ENCODE results near the gene ZNF492. TPM values are rescaled to one million over a fixed set of nuclear protein-coding genes. Genes with fewer than 3 reads are reported as not detected.
A peak's percentile ranks its signal among the peaks of the same experiment; 100 is the strongest.
"Not testable (repeated sequence)": the region's sequence is repeated elsewhere in the genome, so short reads cannot be mapped to it uniquely, and the experiment has no call there.

ZNF492 gene
- total and polyA plus RNA-seq, 3 experiments from 2014 or later = 0.38 to 1.5 (median 1.5) TPM

- CTCF ChIA-PET = interaction anchor here (0.8 to 1.6 kb wide), 2 partner anchors 19 to 80 kb away, joined by 3 to 6 read pairs; no protein-coding TSS in a partner anchor
Measured at GRCh38 chr19:22610121-22610520, 24.0 kb upstream of the ZNF492 start.

DNA sequence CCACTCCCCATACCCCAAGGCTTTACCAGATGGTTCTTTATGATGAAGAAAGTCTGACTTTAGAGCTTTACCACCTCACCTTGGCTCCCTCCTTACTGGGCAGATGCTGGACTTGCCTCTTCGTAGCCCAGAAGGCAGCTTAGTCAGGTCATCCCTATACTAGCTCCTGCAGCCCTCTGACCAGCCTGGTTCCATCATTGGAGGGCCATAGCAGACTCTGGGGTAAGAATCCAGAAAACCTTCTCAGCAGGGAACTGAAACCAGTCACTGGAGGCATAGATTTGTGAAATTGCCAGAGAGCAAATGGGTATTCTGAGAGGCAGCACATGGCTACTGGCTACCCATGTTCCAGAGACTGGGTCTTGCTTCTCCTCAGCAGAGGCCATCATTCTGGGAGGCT is 21.8 kb upstream of the ZNF492 start:
- CTCF ChIA-PET = no interaction called here
- H3K4me3 Mint-ChIP-seq = no peak overlapping the region
- H3K27ac Mint-ChIP-seq = no peak overlapping the region
- no peaks in the 10 kb centered on the region for H3K36me3 ChIP-seq (ENCODE audit: insufficient read depth, low read length)
- no peaks in the 10 kb centered on the region for H3K4me1 Mint-ChIP-seq
- no peaks in the 10 kb centered on the region for H3K9me3 ChIP-seq (ENCODE audit: low read length)
- H3K27me3 ChIP-seq (ENCODE audit: insufficient read depth, low read length, poor library complexity, severe bottlenecking) = no peaks in the 10 kb centered on the region
- no peaks in the 10 kb centered on the region for H3K4me1 ChIP-seq (ENCODE audit: insufficient read depth, low read length)
- H3K4me3 ChIP-seq (ENCODE audit: low read length) = no peak overlapping the region
- H3K36me3 Mint-ChIP-seq = no peaks in the 10 kb centered on the region
- POLR2A ChIA-PET = no interaction called here
- peaks cover 0 to 7% of the 10 kb centered on the region in 2 donors for H3K27me3 Mint-ChIP-seq
- DNase-seq = no peak
- peaks cover 0 to 14% (median 5%) of the 10 kb centered on the region in 5 donors for H3K9me3 Mint-ChIP-seq
- no peak overlapping the region for H3K27ac ChIP-seq (ENCODE audit: low read depth, low read length)

More at GRCh38 chr19:22610121-22610520, 24.0 kb upstream of the ZNF492 start:
- Mint-ChIP-seq H3K4me1 (no peaks in the 10 kb centered on the region), H3K27me3 (peaks cover 0 to 2% of the 10 kb centered on the region in 2 donors), H3K9me3 (peaks cover 0 to 14% (median 3%) of the 10 kb centered on the region in 5 donors), H3K4me3 (no peak overlapping the region), H3K27ac (peak overlapping the region in 1 of 8 donors; percentile 85), H3K36me3 (no peaks in the 10 kb centered on the region)
- no peaks in the 10 kb centered on the region for H3K27me3 ChIP-seq (ENCODE audit: insufficient read depth, low read length, poor library complexity, severe bottlenecking)
- H3K36me3 ChIP-seq (ENCODE audit: insufficient read depth, low read length) = no peaks in the 10 kb centered on the region
- no peaks in the 10 kb centered on the region for H3K4me1 ChIP-seq (ENCODE audit: insufficient read depth, low read length)
- H3K4me3 ChIP-seq (ENCODE audit: low read length) = no peak overlapping the region
- DNase-seq = no peak
- POLR2A ChIA-PET = no interaction called here
- no peak overlapping the region for H3K27ac ChIP-seq (ENCODE audit: low read depth, low read length)
- H3K9me3 ChIP-seq (ENCODE audit: low read length) = no peaks in the 10 kb centered on the region

GRCh38 chr19:22616659-22617058 is 17.5 kb upstream of the ZNF492 start:
- Histone ChIP-seq H3K27me3 (ENCODE audit: insufficient read depth, low read length, poor library complexity, severe bottlenecking) (no peaks in the 10 kb centered on the region), H3K27ac (ENCODE audit: low read depth, low read length) (no peak overlapping the region), H3K36me3 (ENCODE audit: insufficient read depth, low read length) (no peaks in the 10 kb centered on the region), H3K9me3 (ENCODE audit: low read length) (no peaks in the 10 kb centered on the region), H3K4me3 (ENCODE audit: low read length) (no peak overlapping the region), H3K4me1 (ENCODE audit: insufficient read depth, low read length) (no peaks in the 10 kb centered on the region)
- no peak for DNase-seq
- peaks cover 4 to 9% of the 10 kb centered on the region in 2 donors for H3K27me3 Mint-ChIP-seq
- POLR2A ChIA-PET = no interaction called here
- peaks cover 3 to 17% (median 9%) of the 10 kb centered on the region in 5 donors for H3K9me3 Mint-ChIP-seq
- H3K36me3 Mint-ChIP-seq = no peaks in the 10 kb centered on the region
- no peak overlapping the region for H3K27ac Mint-ChIP-seq
- H3K4me3 Mint-ChIP-seq = no peak overlapping the region
- CTCF ChIA-PET = no interaction called here
- H3K4me1 Mint-ChIP-seq = no peaks in the 10 kb centered on the region

DNA sequence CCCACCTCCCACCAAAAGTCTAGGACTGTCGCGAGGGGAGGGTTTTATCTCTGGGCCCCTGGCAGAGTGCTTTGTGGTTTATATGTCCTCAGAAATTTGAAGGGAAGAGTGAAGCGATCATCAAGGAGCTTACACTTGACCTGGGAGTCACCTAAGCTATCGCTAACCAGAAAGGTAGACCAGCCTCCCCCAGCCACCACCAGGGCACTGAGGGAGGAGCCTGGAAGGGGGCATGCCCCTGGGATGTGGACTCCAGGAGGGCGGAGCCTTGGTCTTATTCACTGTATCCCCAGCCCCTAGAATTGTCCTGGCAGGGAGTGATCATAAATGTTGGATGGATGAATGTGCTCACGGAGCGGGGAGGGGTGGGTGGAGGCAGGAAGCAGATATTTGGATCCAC is 16.9 kb upstream of the ZNF492 start:
- H3K27ac Mint-ChIP-seq; H3K27ac ChIP-seq (ENCODE audit: low read depth, low read length); H3K4me1 Mint-ChIP-seq; POLR2A ChIA-PET; H3K4me1 ChIP-seq (ENCODE audit: insufficient read depth, low read length); H3K4me3 ChIP-seq (ENCODE audit: low read length); H3K27me3 ChIP-seq (ENCODE audit: insufficient read depth, low read length, poor library complexity, severe bottlenecking); DNase-seq; H3K36me3 ChIP-seq (ENCODE audit: insufficient read depth, low read length); H3K4me3 Mint-ChIP-seq; H3K9me3 ChIP-seq (ENCODE audit: low read length); CTCF ChIA-PET; H3K36me3 Mint-ChIP-seq: not testable (repeated sequence)
- H3K9me3 Mint-ChIP-seq = peaks cover 3 to 20% (median 9%) of the 10 kb centered on the region in 5 donors
- H3K27me3 Mint-ChIP-seq = peaks cover 4 to 13% of the 10 kb centered on the region in 2 donors

GRCh38 chr19:22617614-22618320 is 16.4 kb upstream of the ZNF492 start:
- Mint-ChIP-seq H3K36me3 (no peaks in the 10 kb centered on the region), H3K27ac (no peak overlapping the region), H3K9me3 (peaks cover 3 to 20% (median 9%) of the 10 kb centered on the region in 5 donors), H3K4me1 (no peaks in the 10 kb centered on the region), H3K27me3 (peaks cover 4 to 13% of the 10 kb centered on the region in 2 donors), H3K4me3 (no peak overlapping the region)
- Histone ChIP-seq H3K27me3 (ENCODE audit: insufficient read depth, low read length, poor library complexity, severe bottlenecking) (no peaks in the 10 kb centered on the region), H3K4me3 (ENCODE audit: low read length) (no peak overlapping the region), H3K9me3 (ENCODE audit: low read length) (no peaks in the 10 kb centered on the region), H3K27ac (ENCODE audit: low read depth, low read length) (no peak overlapping the region), H3K4me1 (ENCODE audit: insufficient read depth, low read length) (no peaks in the 10 kb centered on the region), H3K36me3 (ENCODE audit: insufficient read depth, low read length) (no peaks in the 10 kb centered on the region)
- POLR2A ChIA-PET = no interaction called here
- DNase-seq = no peak
- CTCF ChIA-PET = no interaction called here

- H3K27ac Mint-ChIP-seq = no peak overlapping the region
- H3K4me1 ChIP-seq (ENCODE audit: insufficient read depth, low read length) = no peaks in the 10 kb centered on the region
- H3K9me3 ChIP-seq (ENCODE audit: low read length) = no peaks in the 10 kb centered on the region
- H3K36me3 ChIP-seq (ENCODE audit: insufficient read depth, low read length) = no peaks in the 10 kb centered on the region
- H3K36me3 Mint-ChIP-seq = no peaks in the 10 kb centered on the region
- H3K4me1 Mint-ChIP-seq = no peaks in the 10 kb centered on the region
- H3K27ac ChIP-seq (ENCODE audit: low read depth, low read length) = no peak overlapping the region
- POLR2A ChIA-PET = no interaction called here
- no peak overlapping the region for H3K4me3 ChIP-seq (ENCODE audit: low read length)
- H3K9me3 Mint-ChIP-seq = peaks cover 3 to 20% (median 9%) of the 10 kb centered on the region in 5 donors
- CTCF ChIA-PET = no interaction called here
- H3K4me3 Mint-ChIP-seq = no peak overlapping the region
- DNase-seq = no peak
- no peaks in the 10 kb centered on the region for H3K27me3 ChIP-seq (ENCODE audit: insufficient read depth, low read length, poor library complexity, severe bottlenecking)
- H3K27me3 Mint-ChIP-seq = peaks cover 4 to 14% of the 10 kb centered on the region in 2 donors
Measured at GRCh38 chr19:22619371-22619770, 14.8 kb upstream of the ZNF492 start.

DNA sequence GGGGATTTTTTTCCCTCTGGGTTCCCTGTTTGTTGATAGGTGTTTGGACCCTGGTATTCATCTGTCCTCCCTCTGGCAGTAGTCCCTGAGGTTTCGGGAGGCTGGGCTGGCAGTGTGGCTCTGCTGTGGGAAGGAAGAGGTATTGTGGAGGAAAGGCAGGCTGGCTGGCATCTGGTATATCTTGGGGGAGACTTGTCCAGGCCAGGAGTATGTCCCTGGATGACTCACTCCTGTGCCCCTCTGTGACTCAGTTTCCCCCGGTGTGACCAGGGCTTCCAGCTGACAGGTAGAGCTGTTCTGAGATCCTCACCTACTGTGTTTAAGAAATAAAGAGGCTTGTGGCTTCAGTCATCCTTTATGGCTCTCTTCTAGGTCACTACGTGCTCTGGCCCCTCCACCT is 14.2 kb upstream of the ZNF492 start:
- no peaks in the 10 kb centered on the region for H3K9me3 ChIP-seq (ENCODE audit: low read length)
- Mint-ChIP-seq H3K27ac (no peak overlapping the region), H3K4me1 (no peaks in the 10 kb centered on the region), H3K9me3 (peaks cover 3 to 20% (median 7%) of the 10 kb centered on the region in 5 donors), H3K36me3 (no peaks in the 10 kb centered on the region), H3K27me3 (peaks cover 4 to 14% of the 10 kb centered on the region in 2 donors), H3K4me3 (no peak overlapping the region)
- H3K36me3 ChIP-seq (ENCODE audit: insufficient read depth, low read length) = no peaks in the 10 kb centered on the region
- no peak overlapping the region for H3K4me3 ChIP-seq (ENCODE audit: low read length)
- H3K27ac ChIP-seq (ENCODE audit: low read depth, low read length) = no peak overlapping the region
- DNase-seq = no peak
- no peaks in the 10 kb centered on the region for H3K27me3 ChIP-seq (ENCODE audit: insufficient read depth, low read length, poor library complexity, severe bottlenecking)
- ChIA-PET CTCF (no interaction called here), POLR2A (no interaction called here)
- no peaks in the 10 kb centered on the region for H3K4me1 ChIP-seq (ENCODE audit: insufficient read depth, low read length)

- H3K4me1 Mint-ChIP-seq = no peaks in the 10 kb centered on the region
Measured at GRCh38 chr19:22620401-22620800, 13.7 kb upstream of the ZNF492 start.

More at GRCh38 chr19:22620401-22620800, 13.7 kb upstream of the ZNF492 start:
- no peak overlapping the region for H3K27ac Mint-ChIP-seq
- no peak overlapping the region for H3K4me3 ChIP-seq (ENCODE audit: low read length)
- POLR2A ChIA-PET = no interaction called here
- H3K27me3 Mint-ChIP-seq = peaks cover 4 to 16% of the 10 kb centered on the region in 2 donors
- H3K36me3 Mint-ChIP-seq = no peaks in the 10 kb centered on the region
- no peak overlapping the region for H3K4me3 Mint-ChIP-seq
- CTCF ChIA-PET = no interaction called here
- DNase-seq = no peak
- peaks cover 3 to 18% (median 5%) of the 10 kb centered on the region in 5 donors for H3K9me3 Mint-ChIP-seq
- H3K4me1 ChIP-seq (ENCODE audit: insufficient read depth, low read length) = no peaks in the 10 kb centered on the region
- H3K27me3 ChIP-seq (ENCODE audit: insufficient read depth, low read length, poor library complexity, severe bottlenecking) = no peaks in the 10 kb centered on the region
- no peaks in the 10 kb centered on the region for H3K9me3 ChIP-seq (ENCODE audit: low read length)
- no peaks in the 10 kb centered on the region for H3K36me3 ChIP-seq (ENCODE audit: insufficient read depth, low read length)
- no peak overlapping the region for H3K27ac ChIP-seq (ENCODE audit: low read depth, low read length)

Data from CD8-positive, alpha-beta memory T cell (primary cell).